ENCODE data around the gene MPC1.
"Not testable (repeated sequence)": the region's sequence is repeated elsewhere in the genome, so short reads cannot be mapped to it uniquely, and the experiment has no call there.

The MPC1 gene

DNA sequence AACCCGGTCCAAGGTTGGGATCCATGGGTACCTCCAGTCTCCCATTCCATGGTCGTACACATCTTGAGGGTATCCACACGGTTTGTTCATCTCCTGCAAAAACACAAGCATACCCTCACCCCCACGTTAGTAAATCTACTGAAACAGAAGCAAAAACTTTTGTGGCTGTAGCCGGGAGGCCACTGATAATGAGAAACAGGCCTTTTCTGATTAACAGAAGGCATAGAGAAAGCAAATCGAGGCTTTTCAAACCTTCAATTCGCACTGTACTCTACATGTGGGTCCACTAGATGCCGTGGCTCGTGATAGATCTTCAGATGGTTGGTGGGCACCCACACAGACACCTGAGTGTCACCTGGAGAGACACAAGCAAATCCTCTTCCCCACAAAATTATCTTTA, 37.1 kb downstream of the MPC1 start:
- not testable (repeated sequence) for DNase-seq (ENCODE audit: low spot score)

DNA sequence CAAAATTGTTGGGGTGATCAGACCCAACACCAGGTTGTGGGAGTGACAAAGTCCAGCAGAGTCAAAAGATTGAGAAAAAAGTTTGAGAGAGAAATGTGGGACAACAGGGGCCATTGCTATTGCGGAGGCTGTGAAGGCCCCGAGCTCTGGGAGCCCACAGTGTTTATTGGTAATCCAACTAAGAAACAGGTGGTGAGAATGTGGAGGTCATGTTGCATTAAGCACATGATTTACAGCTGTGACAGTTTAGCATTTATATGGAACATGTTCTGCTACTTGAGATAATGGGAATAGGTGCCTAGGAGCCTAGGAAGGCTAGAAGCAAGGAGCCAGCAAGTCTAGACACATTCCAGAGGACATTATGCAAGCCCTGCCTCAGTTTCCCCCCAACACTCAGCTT, 37.8 kb downstream of the MPC1 start:
- DNase-seq (ENCODE audit: low spot score), result not testable (repeated sequence)

DNA sequence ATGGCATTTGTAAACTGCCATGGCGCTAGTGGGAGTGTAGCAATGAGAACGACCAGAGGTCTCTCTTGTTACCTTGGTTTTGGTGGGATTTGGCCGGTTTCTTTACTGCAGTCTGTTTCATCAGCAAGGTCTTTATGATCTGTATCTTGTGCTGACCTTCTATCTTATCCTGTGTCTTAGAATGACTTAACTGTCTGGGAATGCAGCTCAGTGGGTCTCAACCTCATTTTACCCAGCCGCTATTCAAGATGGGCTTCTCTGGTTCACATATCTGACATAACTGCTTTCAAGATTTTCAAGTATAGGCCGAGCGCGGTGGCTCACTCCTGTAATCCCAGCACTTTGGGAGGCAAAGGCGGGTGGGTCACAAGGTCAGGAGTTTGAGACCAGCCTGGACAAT, 38.5 kb downstream of the MPC1 start:
- DNase-seq (ENCODE audit: low spot score), result no peak

DNA sequence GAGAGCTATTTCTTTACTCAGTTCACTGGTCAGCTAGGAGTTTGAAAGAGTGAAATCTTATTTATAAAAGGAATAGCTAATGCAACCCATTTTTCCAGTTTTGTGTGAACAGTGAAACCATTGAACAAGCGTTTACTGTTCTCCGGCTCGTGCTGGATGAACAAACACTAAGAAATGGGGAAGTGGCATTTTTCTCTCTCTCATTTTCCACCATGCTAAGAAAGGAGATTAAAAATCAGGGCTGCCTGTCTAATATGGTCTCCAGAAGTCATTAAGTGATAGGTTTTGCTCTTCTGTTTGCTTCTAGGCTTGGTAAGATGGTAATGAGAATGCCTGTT, 39.6 kb downstream of the MPC1 start:
- DNase-seq (ENCODE audit: low spot score), result peak; percentile 58

DNA sequence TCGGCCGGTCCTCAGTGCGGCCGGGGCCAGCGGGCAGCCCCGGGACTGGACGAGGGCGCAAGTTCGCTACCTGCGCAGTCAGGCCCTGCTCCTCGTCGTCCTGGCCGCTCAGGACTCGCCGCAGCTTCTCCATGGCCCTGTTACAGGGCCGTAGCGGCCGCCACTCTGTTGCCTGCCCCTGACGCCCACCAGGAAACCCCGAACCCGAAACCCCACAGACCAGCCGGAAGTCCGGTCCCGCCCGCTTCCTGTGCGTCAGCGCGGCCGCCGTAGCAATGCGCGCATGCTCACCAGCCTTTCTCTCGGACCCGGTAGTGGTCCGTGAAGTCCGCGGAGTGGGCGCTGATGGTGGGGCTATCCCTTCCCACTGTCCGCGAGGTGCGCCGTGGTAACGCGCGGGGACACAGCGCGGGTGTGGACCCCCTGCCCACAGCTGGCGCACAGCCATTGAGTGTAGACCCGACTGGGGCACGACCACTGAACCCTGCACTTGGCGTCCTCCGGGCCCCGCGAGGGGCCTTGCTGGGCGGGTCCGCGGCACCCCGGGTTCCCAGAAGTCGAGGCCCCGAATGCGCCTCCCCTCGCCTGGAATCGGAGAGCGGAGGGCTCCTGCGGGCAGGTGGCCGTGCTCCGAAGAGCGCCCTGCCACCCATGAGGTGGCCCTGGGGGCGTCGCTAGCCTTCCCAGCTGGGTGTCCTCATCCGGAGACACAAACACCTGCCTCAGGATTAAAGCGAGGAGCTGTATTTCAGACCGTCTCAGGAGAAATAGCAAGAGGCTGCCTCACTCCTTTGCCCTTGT, 40.2 kb downstream of the MPC1 start, which contains the start of gene SFT2D1:
TSS of gene SFT2D1 (minus strand) at position 197 of the 801 bp plus-strand sequence. CDS start at position 133, 64 bp downstream.
- peak; percentile 88 for DNase-seq (ENCODE audit: low spot score)

DNA sequence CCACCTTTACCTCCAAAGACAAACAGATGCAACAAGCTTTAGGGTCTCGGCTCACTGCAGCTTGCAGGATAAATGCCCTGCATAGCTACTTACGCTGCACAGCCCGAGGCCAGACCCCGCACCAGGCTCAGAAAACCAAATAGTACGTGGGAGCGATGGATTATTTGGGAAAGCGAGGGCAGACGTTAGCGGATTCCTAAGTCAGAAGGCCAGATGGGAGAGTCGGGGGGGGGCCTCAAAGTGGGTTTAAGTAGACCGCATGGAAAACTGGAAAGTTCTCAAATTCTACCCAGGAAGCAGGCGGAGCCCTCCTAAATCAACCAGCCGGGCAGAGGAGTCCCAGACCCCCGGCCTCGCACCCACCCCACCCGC, 40.8 kb downstream of the MPC1 start:
- no peak for DNase-seq (ENCODE audit: low spot score)

DNA sequence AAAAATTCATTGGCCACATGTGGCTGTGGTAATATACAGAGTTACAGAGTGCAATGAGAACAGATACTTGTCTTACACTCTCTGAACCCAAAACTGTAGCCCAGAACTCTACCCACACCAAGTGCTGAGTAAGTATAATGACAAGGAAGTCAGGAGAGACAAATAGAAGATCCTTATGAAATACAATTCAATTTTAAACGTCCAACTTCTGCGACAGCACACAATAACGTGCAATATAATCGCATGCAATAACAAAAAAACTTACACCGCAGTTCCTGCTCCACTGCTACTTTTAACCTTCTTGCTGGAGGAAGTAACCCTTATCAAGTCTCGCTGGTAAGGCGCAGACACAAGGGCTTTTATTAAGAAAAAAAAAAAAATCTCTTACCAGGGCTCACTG, 41.3 kb downstream of the MPC1 start:
- DNase-seq (ENCODE audit: low spot score), result peak; percentile 28

GRCh38 chr6:166338854-166339253, 43.9 kb downstream of the MPC1 start:
- no peak for DNase-seq (ENCODE audit: low spot score)

- no peak for DNase-seq (ENCODE audit: low spot score)
These were observed 45.9 kb downstream of the MPC1 start for GRCh38 chr6:166336847-166337246.

DNA sequence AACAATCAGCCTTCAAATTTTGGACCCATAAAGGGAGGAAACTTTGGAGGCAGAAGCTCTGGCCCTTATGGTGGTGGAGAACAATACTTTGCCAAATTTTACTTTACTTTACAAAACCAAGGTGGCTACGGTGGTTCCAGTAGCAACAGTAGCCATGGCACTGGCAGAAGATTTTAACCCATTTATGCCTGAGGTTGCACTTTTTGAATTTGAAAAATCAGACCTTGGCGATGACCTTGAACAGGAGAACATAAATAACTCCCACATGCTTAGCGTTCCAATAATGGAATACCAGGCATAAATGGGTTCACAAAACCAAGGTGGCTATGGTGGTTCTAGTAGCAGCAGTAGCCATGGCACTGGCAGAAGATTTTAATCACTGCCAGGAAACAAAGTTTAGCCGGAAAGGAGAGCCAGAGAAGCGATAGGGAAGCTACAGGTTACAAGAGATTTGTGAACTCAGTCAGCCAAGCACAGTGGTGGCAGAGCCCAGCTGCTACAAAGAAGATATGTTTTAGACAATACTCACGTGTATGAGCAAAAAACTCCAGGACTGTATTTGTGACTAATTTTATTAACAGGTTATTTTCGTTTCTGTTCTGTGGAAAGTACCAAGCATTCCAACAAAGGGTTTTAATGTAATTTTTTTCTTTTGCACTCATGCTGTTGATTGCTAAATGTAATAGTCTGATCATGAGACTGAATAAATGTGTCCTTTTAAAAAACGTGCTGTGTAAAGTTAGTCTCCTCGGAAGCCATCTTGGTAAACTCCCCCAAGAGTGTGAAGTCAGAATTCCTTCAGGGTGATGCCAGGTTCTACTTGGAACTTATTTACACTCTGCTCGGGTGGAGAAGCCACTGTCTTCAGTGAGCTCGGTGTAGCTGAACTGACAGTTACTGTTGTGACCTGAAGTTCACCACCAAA, 47.1 kb downstream of the MPC1 start:
- DNase-seq (ENCODE audit: low spot score), result no peak

- no peak for DNase-seq (ENCODE audit: low spot score)
These were observed 47.9 kb downstream of the MPC1 start for GRCh38 chr6:166334878-166335277.

DNA sequence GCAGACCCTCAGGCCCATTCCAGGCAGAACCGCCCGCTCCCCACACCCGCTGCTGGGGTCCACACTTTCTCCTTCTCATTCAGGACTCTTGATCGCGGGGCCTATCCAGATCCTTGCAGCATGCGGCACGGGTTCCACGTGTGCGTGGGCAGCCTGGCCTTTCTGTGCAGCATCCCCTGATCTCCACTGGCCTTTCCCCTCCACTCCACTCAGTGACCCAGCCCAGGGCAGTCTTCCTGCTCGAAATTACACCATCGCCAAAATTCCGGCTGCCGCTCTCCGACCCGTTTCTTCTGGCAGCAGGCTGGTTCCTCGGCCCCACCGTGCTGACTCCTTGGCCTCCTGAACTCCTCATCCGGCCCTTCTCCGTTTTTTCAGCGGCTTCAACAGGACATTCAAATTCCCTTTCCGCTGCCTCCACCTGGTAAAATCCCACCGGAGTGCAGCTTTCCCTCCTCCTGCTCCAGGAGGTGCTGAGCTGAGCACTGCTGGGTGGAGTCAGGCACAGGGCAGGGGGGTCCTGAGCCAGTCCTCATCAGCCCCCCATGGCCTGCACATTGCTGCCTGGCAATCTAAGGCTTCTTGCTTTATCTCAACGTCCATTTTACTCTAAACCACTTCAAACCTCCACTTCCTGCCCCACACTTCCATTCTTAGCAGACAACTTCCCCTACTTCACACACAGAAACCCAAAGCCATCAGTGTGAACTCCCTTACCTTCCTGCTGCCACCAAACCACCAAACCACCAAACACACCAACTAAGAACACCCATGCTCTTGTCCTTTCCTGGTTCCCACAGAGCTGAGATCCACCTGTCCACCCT, 49.4 kb downstream of the MPC1 start:
- DNase-seq (ENCODE audit: low spot score), result peak; percentile 40

DNA sequence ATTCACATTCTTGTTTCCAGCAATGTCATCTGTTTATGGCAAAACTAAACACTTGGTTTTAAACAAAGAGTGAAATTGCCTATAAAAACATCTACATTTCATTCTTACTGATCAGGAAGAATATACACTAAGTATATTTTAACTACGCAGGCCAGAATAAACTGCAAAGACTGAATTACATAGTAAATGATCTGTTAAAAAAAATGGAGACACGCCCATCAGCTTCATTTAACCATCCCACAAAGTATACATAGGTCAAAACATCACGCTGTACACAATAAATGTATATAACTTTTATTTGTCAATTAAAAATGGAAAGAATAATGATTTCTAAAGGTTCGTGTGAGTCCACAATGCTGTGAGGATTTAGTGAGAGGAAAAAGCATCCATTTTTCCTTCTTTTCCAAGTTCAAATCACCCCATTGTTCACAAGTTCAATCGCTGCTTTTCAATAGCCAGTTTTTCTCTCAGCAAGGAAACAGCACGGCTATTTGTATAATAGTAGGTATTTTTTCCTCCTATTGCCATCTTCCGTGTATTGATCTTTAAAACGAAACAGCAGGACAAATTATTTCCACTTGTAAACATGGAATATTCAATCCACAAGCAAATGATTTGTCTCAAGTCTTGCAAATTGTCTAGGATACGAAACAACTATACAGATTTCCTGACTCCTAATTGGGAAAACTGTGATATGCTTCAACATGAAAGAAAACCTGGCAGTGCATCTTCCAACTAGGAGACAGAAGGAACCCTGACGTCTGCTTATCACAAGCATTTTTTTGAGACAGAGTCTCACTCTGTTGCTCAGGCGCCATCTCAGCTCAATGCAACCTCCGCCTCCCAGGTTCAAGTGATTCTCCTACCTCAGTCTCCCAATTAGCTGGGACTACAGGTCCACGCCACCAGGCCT, 51.0 kb downstream of the MPC1 start:
- DNase-seq (ENCODE audit: low spot score), result no peak

GRCh38 chr6:166330612-166331011, 52.1 kb downstream of the MPC1 start:
- no peak for DNase-seq (ENCODE audit: low spot score)

DNA sequence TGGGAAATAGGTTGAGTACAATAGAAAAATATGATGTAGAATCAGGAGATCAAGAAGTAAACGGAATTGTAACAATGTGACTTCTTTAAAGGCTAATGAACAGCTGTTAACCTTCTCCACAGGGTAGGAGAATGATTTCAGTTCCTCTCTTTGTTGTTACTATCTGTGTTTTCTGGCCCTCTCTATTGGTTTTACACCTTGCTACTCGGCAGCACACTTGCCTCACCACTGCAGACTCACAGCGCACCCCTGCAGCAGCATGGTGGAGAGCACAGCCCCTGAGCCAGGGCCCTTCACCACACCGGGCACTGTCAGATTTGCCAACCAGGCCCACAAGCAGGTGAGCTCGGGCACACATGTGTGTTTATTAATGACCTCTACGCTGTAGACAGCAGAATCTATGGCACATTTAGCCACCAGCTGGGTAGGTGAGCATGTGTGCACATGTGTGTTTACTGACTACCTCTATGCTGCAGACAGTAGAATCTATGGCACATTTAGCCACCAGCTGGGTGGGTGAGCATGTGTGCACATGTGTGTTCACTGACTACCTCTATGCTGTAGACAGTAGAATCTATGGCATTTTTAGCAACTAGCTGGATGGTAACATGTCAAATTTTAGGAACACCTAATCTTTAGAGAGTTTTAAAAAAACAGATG, 57.2 kb downstream of the MPC1 start:
- DNase-seq (ENCODE audit: low spot score), result no peak

DNA sequence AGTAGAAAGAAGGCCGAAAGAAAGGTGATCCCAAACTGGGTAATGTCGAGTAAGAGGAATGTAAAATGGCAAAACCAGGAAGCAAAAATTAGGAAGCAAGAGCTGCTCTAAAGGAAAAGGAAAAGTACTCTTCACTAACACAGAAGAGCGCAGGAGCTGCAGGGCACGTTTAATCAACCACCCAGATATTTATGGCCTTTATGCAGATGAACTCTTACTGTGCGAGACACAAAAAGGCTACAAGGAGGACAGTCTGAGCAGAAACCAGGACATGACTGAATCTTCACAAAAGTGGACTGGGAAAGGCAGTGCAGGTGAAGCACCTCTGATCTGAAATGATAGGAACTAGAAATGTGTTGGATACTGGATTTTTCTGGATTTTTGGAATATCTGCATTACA, 59.3 kb downstream of the MPC1 start:
- no peak for DNase-seq (ENCODE audit: low spot score)

- DNase-seq (ENCODE audit: low spot score), result no peak
These were observed 63.8 kb downstream of the MPC1 start for GRCh38 chr6:166318649-166319600.

GRCh38 chr6:166318227-166318626, 64.5 kb downstream of the MPC1 start:
- DNase-seq (ENCODE audit: low spot score), result no peak
